ENCODE data around the gene KIAA1217.

GRCh38 chr10:24184455-24184854, 24.5 kb upstream of the KIAA1217 start:
- TF ChIP-seq EZH2 (IDR thresholded peaks at IDR 0.05; ENCODE audit: insufficient read depth, poor library complexity, severe bottlenecking) (no peak), EZH2phosphoT487 (IDR thresholded peaks at IDR 0.05; ENCODE audit: insufficient read depth, low read depth) (no peak)

Data from GM23248 (cell line).